Stimulated activated CD8-positive, alpha-beta memory T cell treated with anti-CD3 and anti-CD28 coated beads, Interleukin-4, amount 100 ng/mL, for 24 hours (primary cell): Measurements from ENCODE around the gene HGS.

Source experiments
- DNase-seq: peaks from one replicate; pipeline ENCODE4 v3.0.0-alpha.2; 2020; ENCODE audit warnings: low read depth

Gene HGS

DNA sequence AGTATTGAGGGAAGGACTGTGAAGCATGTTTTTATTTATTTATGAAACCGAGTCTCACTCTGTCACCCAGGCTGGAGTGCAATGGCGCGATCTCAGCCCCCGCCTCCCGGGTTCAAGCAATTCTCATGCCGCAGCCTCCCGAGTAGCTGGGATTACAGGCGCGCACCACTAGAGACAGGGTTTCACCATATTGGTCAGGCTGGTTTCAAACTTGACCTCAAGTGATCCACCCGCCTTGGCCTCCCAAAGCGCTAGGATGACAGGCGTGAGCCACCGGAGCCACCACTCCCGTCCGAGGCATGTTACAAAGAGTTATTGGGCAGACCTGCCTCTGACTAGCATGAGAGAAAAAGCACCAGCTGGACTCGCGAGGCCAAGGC, 22.4 kb downstream of the HGS start:
- no peak for DNase-seq

DNA sequence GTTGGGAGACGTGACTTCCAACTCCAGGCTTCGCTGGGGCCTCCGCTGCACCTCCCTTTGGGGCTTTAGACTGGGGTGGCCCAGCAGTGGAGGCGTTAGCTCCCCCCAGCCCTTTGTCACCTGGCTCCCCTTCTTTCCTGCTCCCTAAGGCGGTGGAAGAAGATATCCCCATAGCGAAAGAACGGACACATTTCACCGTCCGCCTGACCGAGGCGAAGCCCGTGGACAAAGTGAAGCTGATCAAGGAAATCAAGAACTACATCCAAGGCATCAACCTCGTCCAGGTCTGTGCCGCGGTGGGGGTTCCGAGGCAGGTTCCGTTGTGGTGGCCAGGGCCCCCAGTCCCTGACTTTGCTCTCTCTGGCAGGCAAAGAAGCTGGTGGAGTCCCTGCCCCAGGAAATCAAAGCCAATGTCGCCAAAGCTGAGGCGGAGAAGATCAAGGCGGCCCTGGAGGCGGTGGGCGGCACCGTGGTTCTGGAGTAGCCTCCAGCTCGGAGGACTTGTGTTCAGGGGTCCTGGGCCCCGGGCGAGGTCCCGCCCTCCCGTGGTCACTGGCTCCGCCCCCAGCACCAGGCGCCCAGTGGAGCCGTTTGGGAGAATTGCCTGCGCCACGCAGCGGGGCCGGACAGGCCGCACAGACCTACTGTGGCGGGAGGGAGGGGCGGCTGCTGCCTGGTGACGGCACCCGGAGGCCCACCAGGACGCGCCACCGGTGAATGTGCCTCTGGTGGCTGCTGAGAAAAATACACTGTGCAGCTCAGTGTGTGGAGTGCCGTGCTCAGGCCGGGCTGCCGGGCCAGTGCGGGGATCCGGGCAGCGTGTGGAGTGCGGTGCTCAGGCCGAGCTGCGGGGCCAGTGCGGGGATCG, 23.2 kb downstream of the HGS start:
- no peak for DNase-seq

DNA sequence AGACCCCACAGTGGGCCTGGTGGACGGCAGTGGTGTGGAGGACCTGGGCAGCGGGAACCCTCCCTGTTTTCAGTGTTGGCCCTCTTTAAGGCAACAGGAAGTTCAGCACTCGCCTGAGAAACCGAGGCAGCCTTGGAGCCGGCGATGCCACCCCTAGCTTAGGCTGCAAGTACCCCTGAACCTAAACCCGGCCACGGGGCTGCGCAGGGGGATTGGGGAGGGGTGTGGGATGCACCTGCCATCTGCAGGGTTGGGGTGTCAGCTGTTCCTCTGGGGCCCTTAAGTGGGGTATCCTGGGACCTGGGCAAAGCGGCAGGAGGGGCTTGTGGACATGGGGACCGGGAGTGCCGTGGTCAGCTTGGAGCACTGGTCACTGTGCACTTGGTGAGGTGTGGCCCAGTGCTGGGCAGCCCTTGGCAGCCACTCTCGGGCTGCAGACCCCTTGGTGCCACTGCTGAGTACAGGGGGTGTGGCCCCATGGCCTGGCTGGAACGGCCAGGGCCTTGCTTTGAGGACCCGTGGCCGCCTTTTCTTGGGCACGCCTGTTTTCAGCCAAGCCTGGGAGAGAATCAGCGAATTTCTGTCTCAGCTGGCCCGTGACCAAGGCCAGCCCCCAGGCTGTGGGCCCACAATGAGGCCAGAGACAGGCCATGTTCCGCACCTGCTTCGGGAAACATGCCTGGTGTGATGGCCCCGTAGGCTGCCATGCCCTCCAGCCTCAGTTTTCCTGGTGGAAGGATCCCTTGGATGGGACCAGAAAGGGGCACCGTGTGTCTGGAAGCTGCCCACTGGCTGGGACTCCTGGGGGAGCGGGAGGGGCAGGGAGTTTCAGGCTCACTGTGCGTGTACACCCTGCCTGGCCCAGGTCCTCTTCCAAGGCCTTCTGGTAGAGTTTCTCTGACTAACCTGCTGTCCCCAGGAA, 24.2 kb downstream of the HGS start:
- DNase-seq, result no peak

DNA sequence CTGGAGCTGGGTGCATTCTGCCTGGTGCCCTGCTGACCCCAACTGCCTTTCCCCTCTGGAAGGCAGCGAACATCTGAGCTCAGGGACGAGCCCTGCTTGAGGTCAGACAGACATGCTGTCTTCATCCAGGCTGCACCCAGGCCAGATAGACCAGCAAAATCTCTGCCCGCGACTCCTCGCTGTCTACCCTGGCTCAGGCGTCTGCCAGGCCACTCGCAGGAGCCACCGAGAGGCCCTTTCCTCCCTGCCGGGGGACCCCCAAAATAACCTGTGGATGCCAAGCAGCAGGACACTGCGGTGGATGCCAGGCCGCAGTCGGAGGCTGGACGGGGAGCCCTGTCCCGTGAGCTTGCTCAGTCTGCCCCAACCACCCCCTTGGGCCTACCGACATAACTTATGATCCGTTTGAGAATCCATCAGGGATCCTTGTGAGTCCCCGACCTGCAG, 25.0 kb downstream of the HGS start:
- no peak for DNase-seq

DNA sequence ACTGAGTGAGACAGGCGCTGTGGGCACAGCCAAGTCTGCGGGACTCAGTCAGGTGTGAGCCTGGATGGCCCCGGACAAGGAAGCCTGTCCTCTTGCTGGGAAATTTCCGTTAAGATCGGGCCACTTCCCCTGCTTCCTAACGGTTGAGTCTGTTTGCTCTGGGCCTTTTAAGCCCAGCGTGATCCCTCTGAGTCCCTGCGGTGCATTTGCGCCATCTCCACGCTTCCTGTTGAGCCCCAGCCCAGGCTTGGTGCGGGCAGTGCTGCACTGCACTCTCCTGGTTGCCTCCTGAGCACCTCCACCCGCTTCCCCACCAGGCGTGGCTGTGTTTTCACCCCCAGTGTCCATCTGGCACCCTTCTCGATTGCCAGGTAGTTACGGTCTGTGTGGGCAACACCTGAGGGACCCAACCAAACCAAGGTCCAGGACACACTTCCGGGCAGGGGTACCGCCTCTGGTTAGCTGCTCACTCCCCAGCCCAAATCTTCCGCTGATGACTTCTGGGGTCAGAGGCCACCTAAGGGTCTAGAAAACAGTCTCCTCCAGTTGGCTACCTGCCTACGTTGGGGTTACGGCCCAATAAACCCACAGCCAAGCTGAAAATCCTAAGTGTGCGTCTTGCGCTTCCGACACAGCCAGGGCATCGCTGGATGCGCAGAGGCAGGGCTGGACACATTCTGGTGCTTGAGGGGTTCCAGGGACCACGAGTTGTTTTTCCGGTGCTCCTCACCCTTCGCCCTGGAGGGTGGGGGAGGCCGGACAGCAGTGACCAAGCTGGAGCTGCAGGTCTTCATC, 26.9 kb downstream of the HGS start:
- no peak for DNase-seq

DNA sequence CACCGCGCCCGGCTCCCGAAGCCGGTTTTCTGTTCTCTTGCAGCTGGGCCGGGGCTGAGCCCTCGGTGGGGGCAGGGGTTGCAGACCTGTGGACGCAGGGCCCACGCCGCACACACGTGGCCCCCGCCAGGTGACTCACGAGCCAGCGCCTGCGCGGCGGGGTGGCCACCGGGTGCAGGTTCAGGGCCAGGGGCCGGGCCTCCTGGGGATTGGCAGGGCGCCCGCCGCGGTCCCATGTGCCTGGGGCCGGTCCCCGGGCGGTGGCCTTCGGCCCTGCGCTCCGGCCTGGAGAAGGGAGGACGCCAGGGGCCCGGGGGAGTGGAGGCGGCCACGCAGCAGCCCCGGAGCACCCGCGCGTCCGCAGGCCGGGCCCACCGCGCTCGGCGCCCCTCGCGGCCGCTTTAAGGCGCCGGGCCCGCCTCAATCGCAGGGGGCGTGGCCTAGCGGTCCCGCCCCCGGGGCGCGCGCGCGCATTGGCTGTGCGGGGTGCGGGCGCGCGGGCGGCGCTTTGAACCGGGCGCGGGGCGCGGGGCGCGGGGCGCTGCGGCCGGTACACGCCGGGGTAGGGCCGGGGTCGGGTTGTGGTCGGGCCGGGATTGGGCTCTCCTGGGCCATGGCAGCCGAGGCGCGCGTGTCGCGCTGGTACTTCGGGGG, 28.1 kb downstream of the HGS start, which contains the start of gene SLC25A10:
SLC25A10 (plus strand) TSS at position 471 of the 654 bp plus-strand sequence; CDS start at position 614, 143 bp downstream.
- peak; percentile 76 for DNase-seq

DNA sequence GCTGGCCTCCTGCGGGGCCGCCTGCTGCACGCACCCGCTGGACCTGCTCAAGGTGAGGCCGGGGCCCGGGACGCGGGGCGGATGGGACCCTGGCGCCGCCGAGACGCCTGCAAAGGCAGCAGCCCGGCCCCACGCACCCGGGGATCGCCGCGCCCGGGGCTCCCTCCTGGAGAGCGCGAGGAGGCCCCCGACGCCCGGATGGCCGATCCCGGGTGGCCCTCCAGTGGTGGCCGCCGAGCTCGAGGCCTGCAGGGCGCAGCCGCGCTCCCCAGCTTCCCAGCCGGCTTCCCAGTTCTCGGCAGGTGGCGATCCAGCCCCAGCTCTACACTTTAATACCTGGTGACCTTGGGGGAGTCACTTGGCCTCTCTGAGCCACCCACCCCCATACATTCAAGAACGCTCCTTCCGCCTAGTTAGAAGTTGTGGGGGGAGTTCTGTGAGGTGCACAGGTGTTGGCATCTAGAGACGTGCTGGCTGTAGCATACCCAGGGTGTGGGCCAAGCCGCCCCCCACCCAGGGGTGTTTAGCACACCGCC, 28.7 kb downstream of the HGS start:
- DNase-seq, result no peak

DNA sequence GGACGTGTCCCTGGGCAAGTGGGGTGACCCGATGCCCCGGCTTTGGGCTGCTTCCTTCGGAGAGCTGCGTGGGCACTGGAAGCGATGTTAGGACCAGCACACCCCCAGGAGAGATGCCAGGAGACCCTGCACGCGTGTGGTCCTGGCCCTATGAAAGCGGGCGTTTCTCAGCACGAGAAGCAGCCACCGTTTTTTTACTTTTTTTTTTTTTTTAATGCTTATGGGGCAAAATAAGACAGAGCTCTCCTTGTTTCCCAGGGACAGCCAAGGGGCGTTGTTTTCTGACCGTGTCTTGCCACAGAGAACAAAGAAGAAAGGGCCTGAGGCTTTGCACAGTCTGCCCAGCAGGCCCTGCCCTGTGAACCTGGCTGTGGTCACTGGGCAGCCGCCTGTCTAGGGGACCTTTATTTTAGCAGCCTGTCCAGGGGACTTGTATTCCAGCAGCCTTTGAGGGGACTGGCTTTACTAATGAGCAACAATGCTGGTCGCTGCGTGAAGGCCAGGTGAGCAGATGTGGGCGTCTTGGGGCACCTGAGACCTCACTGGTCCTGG, 29.3 kb downstream of the HGS start:
- no peak for DNase-seq

DNA sequence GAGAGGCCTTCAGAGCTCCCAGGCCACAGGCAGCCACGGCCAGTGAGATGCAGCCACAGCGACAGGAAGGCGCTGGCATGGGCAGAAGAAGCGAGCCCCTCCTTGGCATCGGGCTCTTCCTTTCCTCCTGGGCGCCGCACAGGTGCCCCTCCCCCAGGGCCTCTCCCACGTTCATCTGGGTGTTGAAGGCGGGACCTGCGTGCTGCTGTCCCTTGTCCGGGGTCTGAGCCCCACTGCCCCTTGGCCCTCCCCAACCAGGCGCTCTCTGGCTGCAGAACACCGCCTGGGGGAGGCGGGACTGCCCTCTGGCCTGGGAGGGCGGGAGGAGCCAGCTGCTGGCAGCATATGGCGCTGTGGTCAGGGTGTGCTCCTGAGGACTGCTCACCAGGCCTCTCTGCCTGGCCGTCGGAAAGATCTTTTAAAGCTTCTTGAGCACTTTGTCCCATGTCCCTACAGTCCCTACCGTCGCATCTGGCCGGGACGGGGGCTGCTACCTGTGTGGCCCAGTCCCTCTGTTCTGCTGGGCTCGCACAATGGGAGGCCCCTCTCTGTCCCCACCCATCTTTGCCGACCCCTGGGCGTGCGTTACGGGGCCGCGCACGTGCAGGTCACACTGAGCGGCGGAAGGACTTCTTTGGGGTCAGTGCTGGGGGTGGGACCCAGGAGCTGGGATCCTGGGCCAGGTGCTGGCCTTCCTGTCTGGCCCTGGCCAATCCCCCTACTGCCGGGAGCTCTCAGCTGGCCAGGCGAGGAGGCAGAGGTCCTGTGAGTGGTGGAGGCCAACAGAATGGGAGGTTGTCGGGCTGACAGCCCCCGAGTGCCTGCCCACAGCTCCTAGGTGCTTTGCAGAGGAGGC, 30.0 kb downstream of the HGS start:
- no peak for DNase-seq

DNA sequence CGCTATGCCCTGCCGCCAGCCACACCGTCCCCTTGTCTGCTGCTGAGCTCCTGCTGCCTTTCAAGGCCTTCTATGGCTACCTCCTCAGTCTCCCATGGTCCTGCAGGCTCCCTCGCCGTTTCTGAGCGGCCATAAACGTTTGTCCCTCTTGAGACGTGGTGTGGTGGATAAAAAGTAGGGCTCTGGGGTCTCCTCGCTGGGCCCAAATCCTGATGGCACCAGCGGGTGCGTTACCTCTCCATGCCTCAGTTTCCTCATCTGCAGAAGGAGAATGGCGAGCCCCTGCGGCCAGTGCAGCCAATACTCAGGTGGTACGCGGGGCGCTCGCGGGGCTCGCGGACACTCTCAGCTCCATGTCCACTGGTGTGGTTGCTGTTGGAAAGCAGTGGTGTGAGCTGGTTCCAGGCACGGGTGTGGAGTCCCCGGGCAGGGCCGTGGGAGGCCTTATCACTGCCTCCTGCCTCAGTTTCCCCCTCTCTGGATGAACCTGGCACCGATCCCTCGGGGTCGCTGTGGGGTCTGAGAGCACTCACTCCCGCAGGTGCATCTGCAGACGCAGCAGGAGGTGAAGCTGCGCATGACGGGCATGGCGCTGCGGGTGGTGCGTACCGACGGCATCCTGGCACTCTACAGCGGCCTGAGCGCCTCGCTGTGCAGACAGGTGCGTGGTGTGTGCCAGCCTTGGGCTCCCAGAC, 30.7 kb downstream of the HGS start:
- DNase-seq, result no peak

DNA sequence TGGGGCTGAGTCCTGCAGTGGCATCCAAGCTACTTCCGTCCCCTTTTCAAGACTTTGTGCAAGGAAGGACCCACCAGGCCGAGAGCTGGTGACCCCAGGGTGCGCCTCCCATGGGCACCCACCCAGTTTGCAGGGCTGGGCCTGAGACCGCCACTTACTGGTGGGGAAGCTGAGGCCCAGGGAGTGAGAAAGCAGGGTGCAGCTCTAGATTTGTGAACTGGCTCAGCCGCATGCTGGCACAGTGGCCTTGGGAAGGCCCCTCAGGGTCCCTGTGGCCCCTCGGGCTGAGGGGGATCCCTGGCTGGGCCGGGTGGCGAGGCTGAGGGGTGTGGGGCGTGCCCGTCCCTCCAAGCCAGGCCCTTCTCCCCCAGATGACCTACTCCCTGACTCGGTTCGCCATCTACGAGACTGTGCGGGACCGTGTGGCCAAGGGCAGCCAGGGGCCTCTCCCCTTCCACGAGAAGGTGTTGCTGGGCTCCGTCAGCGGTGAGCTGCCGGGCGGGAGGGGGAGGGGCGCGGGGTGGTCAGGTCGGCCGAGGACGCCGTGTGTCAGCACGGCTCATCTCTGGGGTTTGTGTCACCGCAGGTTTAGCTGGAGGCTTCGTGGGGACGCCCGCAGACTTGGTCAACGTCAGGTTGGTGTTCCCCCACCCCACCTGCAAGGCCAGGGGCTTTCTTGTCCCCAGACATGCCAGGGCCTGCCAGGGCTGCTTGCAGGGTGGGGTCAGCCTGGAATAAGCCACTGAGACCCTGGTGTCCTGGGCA, 31.5 kb downstream of the HGS start:
- DNase-seq, result no peak

DNA sequence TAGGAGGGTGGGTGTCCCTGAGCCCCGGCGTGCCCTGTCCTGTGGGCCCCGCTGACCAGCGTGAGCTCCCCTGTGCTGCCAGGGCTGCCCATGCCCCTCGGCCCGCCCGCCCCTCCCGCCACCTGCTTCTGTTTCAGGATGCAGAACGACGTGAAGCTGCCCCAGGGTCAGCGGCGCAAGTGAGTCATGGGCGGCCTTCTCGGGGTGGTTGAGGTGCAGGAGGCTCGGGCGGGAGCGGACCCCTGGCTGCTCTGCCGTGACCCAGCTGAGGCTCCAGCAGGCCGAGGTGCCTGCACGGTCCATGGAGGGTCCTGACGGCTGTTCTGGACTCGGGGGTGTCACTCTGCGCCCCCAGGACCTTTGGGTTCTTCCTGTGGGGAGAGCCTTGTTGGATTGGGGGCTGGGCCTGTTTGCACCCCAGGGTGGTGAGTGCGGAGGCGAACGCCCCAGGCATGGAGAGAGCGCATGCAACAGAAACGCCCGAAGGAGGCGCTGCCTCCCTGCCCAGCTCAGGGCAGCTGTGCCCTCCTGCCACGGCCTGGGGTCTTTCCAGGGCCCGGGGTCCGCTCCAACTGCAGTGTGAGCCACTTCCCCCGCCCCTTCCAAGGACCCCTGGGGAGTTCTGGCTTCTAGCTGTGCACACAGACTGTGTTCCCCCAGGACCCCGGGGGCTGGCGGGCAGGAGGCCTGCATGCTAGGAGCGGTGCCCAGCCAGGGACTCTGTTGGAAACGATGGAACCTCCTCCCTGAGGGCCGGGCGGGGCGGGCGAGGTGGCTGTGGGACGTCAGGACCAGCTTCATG, 32.3 kb downstream of the HGS start:
- no peak for DNase-seq

DNA sequence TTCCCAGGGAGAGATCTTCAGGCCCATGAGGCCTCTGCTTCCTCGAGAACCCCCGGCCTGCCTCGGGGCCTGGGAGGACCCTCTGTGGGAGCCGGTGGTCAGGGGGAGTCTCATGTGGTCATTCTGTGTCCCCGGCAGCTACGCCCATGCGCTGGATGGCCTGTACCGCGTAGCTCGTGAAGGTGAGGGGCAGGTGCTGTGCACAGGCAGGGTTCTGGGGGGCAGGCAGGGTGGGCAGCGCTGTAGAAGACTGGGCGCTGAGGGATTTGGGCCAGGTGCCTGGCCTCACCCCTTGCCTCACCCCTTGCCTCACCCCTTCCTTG, 32.8 kb downstream of the HGS start:
- no peak for DNase-seq

DNA sequence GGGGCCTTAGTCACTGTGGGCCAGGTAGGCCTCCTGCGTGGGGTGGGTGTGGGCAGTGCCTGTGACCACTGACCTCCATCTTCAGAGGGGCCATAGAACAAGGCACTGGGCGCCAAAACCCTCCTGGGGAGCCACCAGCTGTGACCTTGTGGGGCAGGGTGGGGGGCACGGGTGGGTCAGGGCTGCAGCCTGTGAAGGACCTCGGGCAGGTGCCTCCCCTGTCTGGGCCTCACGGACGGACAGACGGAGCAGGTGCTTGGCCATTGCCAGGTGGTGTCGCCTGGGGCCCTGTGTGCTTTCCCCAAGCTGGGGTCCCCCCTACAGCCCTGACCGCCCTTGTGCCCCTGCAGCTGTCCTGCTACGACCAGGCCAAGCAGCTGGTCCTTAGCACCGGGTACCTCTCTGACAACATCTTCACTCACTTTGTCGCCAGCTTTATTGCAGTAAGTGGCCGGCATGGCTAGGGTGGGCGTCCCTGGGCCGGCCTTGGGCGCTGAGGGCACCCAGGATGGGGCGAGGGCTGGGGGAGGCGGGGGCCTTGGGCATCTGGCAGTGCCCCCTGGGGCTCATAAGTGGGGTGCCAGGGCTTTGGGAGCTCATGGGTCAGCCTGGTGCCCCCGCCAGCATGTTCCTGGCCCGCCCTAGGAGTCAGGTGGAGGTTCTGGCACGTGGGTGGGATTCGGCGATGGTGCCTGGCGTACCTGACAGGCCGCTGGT, 33.4 kb downstream of the HGS start:
- no peak for DNase-seq

DNA sequence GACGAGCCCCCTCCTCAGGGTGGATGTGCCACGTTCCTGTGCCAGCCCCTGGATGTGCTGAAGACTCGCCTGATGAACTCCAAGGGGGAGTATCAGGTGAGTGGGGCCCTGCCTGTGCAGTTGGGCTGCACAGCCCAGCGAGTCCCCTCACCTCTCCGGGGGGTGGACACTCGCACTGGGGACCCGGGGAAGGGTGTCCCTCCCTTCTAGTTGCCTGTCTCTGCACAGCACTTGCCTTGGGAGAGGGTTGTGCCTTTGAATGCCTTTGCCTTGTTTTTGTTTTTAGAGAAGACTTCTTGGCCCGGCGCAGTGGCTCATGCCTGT, 33.9 kb downstream of the HGS start:
- no peak for DNase-seq

DNA sequence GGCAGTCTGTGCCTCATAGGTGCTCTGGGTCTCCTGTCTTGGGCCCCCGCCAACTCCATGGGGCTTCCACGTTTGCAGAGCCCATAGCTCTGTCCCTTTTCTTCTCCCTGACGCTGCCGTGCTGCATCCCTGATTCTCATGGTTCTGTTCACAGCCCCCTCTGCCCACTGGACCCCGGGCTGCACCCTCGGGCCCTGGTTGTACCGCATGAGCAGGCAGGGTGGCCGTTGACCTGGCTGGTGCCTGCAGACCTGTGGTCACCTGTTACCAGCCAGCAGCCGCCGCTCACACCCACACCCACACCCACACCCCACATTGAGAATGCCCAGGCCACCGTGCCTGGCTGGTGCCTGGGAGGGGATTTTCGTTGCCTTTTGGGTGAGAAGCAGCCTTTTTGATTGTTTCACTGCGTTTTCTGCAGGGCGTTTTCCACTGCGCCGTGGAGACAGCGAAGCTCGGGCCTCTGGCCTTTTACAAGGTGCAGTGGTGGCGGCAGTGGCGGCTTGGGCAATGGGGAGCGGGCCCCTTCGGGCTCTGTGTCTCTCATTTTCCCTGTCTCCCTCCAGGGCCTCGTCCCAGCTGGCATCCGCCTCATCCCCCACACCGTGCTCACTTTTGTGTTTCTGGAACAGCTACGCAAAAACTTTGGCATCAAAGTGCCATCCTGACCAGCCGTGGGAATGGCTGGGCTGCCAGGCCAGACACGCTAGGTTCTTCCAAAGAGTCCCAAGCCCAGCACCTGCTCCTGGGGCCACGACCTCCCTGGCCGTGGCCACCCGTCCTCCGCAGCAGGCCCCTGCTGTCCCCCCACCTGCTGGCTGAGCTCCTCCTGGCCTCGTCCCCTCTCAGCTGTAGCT, 35.8 kb downstream of the HGS start:
- DNase-seq, result no peak
